IMR-90 (cell line): ENCODE data around the gene GNAO1. TPM values are rescaled to one million over a fixed set of nuclear protein-coding genes. Genes with fewer than 3 reads are reported as not detected.

ENCODE experiments used
- ATAC-seq: fragments of 200-7000 bp; cut with Tn5 transposase; 2 replicates; pipeline ENCODE4 v1.9.1; 2020; ENCODE audit warnings: low read depth, mild to moderate bottlenecking, moderate library complexity
- BruUV-seq: library from RNA; stranded (reverse); fragments of 400-500 nt; replicated peaks from 2 replicates; lab custom pipeline; 2021; lab: Mats Ljungman, UMichigan
- CTCF ChIA-PET: fragments of 300-600 bp; formaldehyde crosslinking; extraction: SDS; loops from one replicate; lab custom pipeline; 2021; ENCODE audit warnings: antibody characterized with exemption; lab: Yijun Ruan, JAX
- POLR2A ChIA-PET: fragments of 300-600 bp; sonication (Branson Sonifier 250); formaldehyde crosslinking; loops from one replicate; lab custom pipeline; 2022; ENCODE audit warnings: antibody characterized with exemption; ENCODE audit not compliant: unreplicated experiment; lab: Charles Lee
- DNase-seq: peaks from one replicate; pipeline ENCODE4 v3.0.0; 2013
- H2AFZ ChIP-seq: replicated peaks from 2 replicates; pipeline ENCODE3; 2013; ENCODE audit warnings: low read length, mild to moderate bottlenecking; ENCODE audit not compliant: poor library complexity
- H2AK5ac ChIP-seq: 2 replicates; pipeline ENCODE4 v1.6.1; 2013; ENCODE audit warnings: low read depth, low read length, inconsistent platforms
- H2AK9ac ChIP-seq: replicated peaks from 2 replicates; pipeline ENCODE3; 2013; ENCODE audit warnings: mild to moderate bottlenecking, low read depth, low read length, moderate library complexity; ENCODE audit not compliant: poor library complexity
- H2BK120ac ChIP-seq: 2 replicates; pipeline ENCODE4 v1.6.1; 2013; ENCODE audit warnings: low read depth, low read length, inconsistent platforms
- H2BK15ac ChIP-seq: 3 replicates; pipeline ENCODE4 v1.6.1; 2013; ENCODE audit warnings: low read depth, low read length, inconsistent platforms
- H2BK20ac ChIP-seq: 2 replicates; pipeline ENCODE4 v1.6.1; 2013; ENCODE audit warnings: low read depth, mild to moderate bottlenecking, inconsistent platforms, low read length, moderate library complexity
- H2BK5ac ChIP-seq: 2 replicates; pipeline ENCODE4 v1.6.1; 2013; ENCODE audit warnings: mild to moderate bottlenecking, low read depth, low read length, inconsistent platforms; ENCODE audit not compliant: poor library complexity, severe bottlenecking
- H3K14ac ChIP-seq: replicated peaks from 2 replicates; pipeline ENCODE4 v1.6.1; 2013; ENCODE audit warnings: low read depth, low read length, inconsistent platforms
- H3K18ac ChIP-seq: 2 replicates; pipeline ENCODE4 v1.6.1; 2013; ENCODE audit warnings: low read depth, low read length, control low read depth
- H3K23ac ChIP-seq: 2 replicates; pipeline ENCODE4 v1.6.1; 2013; ENCODE audit warnings: low read depth, low read length, inconsistent platforms
- H3K27ac ChIP-seq: 2 replicates; pipeline ENCODE4 v1.5.1; 2013; ENCODE audit warnings: mild to moderate bottlenecking, control low read depth, low read length; ENCODE audit not compliant: insufficient read depth
- H3K27me3 ChIP-seq: 2 replicates; pipeline ENCODE4 v1.6.1; 2013; ENCODE audit warnings: low read length; ENCODE audit not compliant: control insufficient read depth, insufficient read depth
- H3K36me3 ChIP-seq: 2 replicates; pipeline ENCODE4 v1.6.1; 2013; ENCODE audit warnings: low read length, mixed read lengths; ENCODE audit not compliant: control insufficient read depth, insufficient read depth
- H3K4ac ChIP-seq: 2 replicates; pipeline ENCODE4 v1.6.1; 2013; ENCODE audit warnings: low read depth, low read length, inconsistent platforms
- H3K4me1 ChIP-seq: 2 replicates; pipeline ENCODE4 v1.6.1; 2013; ENCODE audit warnings: low read length, mixed read lengths; ENCODE audit not compliant: control insufficient read depth, insufficient read depth
- H3K4me2 ChIP-seq: 2 replicates; pipeline ENCODE4 v1.6.1; 2013; ENCODE audit warnings: low read depth, mild to moderate bottlenecking, control low read depth, low read length, moderate library complexity
- H3K4me3 ChIP-seq: 2 replicates; pipeline ENCODE4 v1.5.1; 2013; ENCODE audit warnings: low read depth, mild to moderate bottlenecking, control low read depth, low read length, moderate library complexity; ENCODE audit not compliant: insufficient read depth
- H3K56ac ChIP-seq: 2 replicates; pipeline ENCODE4 v1.6.1; 2013; ENCODE audit warnings: low read length, inconsistent platforms; ENCODE audit not compliant: insufficient read depth; ENCODE audit errors: extremely low read depth
- H3K79me1 ChIP-seq, 2 experiments: 2 replicates each; pipeline ENCODE4 v1.6.1; 2013; ENCODE audit warnings: low read length in 2 of 2, inconsistent platforms in 1 of 2, low read depth in 1 of 2
- H3K9ac ChIP-seq: 2 replicates; pipeline ENCODE4 v1.6.1; 2013; ENCODE audit warnings: low read depth, low read length, control low read depth
- H3K9me1 ChIP-seq: 2 replicates; pipeline ENCODE4 v1.6.1; 2013; ENCODE audit warnings: low read length, inconsistent platforms; ENCODE audit not compliant: insufficient read depth
- H3K9me3 ChIP-seq: 2 replicates; pipeline ENCODE4 v1.6.1; 2013; ENCODE audit warnings: low read length; ENCODE audit not compliant: control insufficient read depth, insufficient read depth
- H4K20me1 ChIP-seq: 2 replicates; pipeline ENCODE4 v1.6.1; 2013; ENCODE audit warnings: low read length, inconsistent platforms; ENCODE audit not compliant: insufficient read depth
- H4K5ac ChIP-seq: 2 replicates; pipeline ENCODE4 v1.6.1; 2013; ENCODE audit warnings: mild to moderate bottlenecking, low read depth, low read length, control low read depth
- H4K8ac ChIP-seq, 2 experiments: 2 replicates each; pipeline ENCODE4 v1.6.1; 2013; ENCODE audit warnings: low read depth in 2 of 2, low read length in 2 of 2, control low read depth in 1 of 2, inconsistent platforms in 1 of 2
- H4K91ac ChIP-seq: 2 replicates; pipeline ENCODE4 v1.6.1; 2013; ENCODE audit warnings: low read depth, low read length, inconsistent platforms; ENCODE audit not compliant: insufficient read depth
- BHLHE40 ChIP-seq: fragments of 150-350 bp; IDR thresholded peaks from 2 replicates; pipeline ENCODE4 v1.6.1; 2016; ENCODE audit warnings: mild to moderate bottlenecking, low read depth, low read length
- CEBPB ChIP-seq: IDR thresholded peaks from 2 replicates; pipeline ENCODE4 v1.6.1; 2012; ENCODE audit warnings: low read depth, low read length, improper control_type of control experiment
- CHD1 ChIP-seq: IDR thresholded peaks from 2 replicates; pipeline ENCODE4 v1.6.1; 2012; ENCODE audit warnings: low read depth, low read length, improper control_type of control experiment
- CTCF ChIP-seq: conservative IDR thresholded peaks from 2 replicates; pipeline ENCODE4 v1.5.1; 2012; ENCODE audit warnings: mild to moderate bottlenecking, low read depth, low read length, improper control_type of control experiment
- ELK1 ChIP-seq: fragments of 150-350 bp; IDR thresholded peaks from 2 replicates; pipeline ENCODE4 v1.6.1; 2016; ENCODE audit warnings: low read depth, mild to moderate bottlenecking, low read length, moderate library complexity, borderline replicate concordance
- FOS ChIP-seq: fragments of 150-350 bp; IDR thresholded peaks from 2 replicates; pipeline ENCODE4 v1.6.1; 2016; ENCODE audit warnings: low read depth, low read length
- MAFK ChIP-seq: IDR thresholded peaks from 2 replicates; pipeline ENCODE4 v1.6.1; 2012; ENCODE audit warnings: low read depth, low read length, improper control_type of control experiment
- MAZ ChIP-seq: IDR thresholded peaks from 2 replicates; pipeline ENCODE4 v1.6.1; 2012; ENCODE audit warnings: low read depth, mild to moderate bottlenecking, low read length, improper control_type of control experiment, moderate library complexity, borderline replicate concordance
- MXI1 ChIP-seq: IDR thresholded peaks from 2 replicates; pipeline ENCODE4 v1.6.1; 2012; ENCODE audit warnings: low read depth, mild to moderate bottlenecking, low read length, moderate library complexity, borderline replicate concordance
- NFE2L2 ChIP-seq: fragments of 150-350 bp; IDR thresholded peaks from 2 replicates; pipeline ENCODE4 v1.6.1; 2016; ENCODE audit warnings: low read depth, mild to moderate bottlenecking, low read length
- POLR2A ChIP-seq: IDR thresholded peaks from 2 replicates; pipeline ENCODE4 v1.6.1; 2012; ENCODE audit warnings: mild to moderate bottlenecking, low read depth, low read length
- RAD21 ChIP-seq: IDR thresholded peaks from 2 replicates; pipeline ENCODE4 v1.6.1; 2012; ENCODE audit warnings: low read length, improper control_type of control experiment
- RCOR1 ChIP-seq: IDR thresholded peaks from 2 replicates; pipeline ENCODE4 v1.6.1; 2012; ENCODE audit warnings: mild to moderate bottlenecking, low read length, improper control_type of control experiment; ENCODE audit not compliant: insufficient replicate concordance
- RFX5 ChIP-seq: IDR thresholded peaks from 2 replicates; pipeline ENCODE4 v1.8.0; 2012; ENCODE audit warnings: low read depth, mild to moderate bottlenecking, low read length, moderate library complexity
- SMC3 ChIP-seq: fragments of 150-350 bp; IDR thresholded peaks from 2 replicates; pipeline ENCODE4 v1.6.1; 2016; ENCODE audit warnings: low read depth, mild to moderate bottlenecking, antibody characterized with exemption, low read length, moderate library complexity
- USF2 ChIP-seq: fragments of 150-350 bp; IDR thresholded peaks from 2 replicates; pipeline ENCODE4 v1.6.1; 2017; ENCODE audit warnings: mild to moderate bottlenecking, antibody characterized with exemption, low read length, low read depth
- WGBS, 2 experiments: methylation state at CpG; one replicate each; pipeline versions ENCODE4 v1.1.5 to v1.1.7; 2013; ENCODE audit warnings: missing lambda C conversion rate in 2 of 2; ENCODE audit not compliant: insufficient read length in 1 of 2; ENCODE audit errors: extremely low coverage in 2 of 2; 5-methylcytosine and 5-hydroxymethylcytosine counted together
- dilution Hi-C: fragments of 300-500 bp; cut with HindIII; formaldehyde crosslinking; loops from one replicate; pipeline ENCODE4 v1.14.3; 2018; ENCODE audit warnings: low sequenced_read_pairs; ENCODE audit not compliant: unreplicated experiment
- in situ Hi-C: fragments of 300-500 bp; cut with MboI; formaldehyde crosslinking; loops from 3 replicates; pipeline ENCODE4 v1.14.3; 2019; ENCODE audit warnings: low sequenced_read_pairs, inconsistent platforms, mixed read lengths
- intact Hi-C: fragments of 100-400 bp; cut with micrococcal nuclease; formaldehyde crosslinking; loops from 2 replicates; pipeline ENCODE4 v1.10.0; 2022
- polyA plus RNA-seq, 3 experiments: library from polyadenylated mRNA; depleted of rRNA; stranded (reverse); fragments of >200 nt; gene quantifications; 2 replicates each; pipeline ENCODE4 v1.2.3, GENCODE V29; 2012; ENCODE audit warnings: low replicate concordance in 1 of 3
- total RNA-seq: library from RNA; depleted of rRNA; stranded (reverse); fragments of >200 nt; gene quantifications from 2 replicates; pipeline ENCODE4 v1.2.3, GENCODE V29; 2012

The GNAO1 gene
- total and polyA plus RNA-seq, 2 of the 4 experiments (the other 2 are of a cell fraction) = under 0.01 to 0.07 TPM

- Histone ChIP-seq H3K4me3 (no peak overlapping the region), H3K36me3 (no peaks in the 10 kb centered on the region), H3K9me1 (peaks cover 2% of the 10 kb centered on the region; the same call in 1 of the 2 replicates), H3K14ac (no peak overlapping the region), H2AK9ac (no peak overlapping the region), H3K18ac (no peak overlapping the region), H3K9me3 (no peaks in the 10 kb centered on the region), H3K79me1 (no peaks in the 10 kb centered on the region), H4K5ac (no peak overlapping the region), H2AFZ (peak overlapping the region; percentile 13), H4K91ac (no peak overlapping the region), H4K8ac (no peak overlapping the region), H3K56ac (no peak overlapping the region), H3K23ac (no peak overlapping the region), H3K27me3 (peaks cover 5% of the 10 kb centered on the region), H2BK120ac (no peak overlapping the region), H2BK15ac (no peak overlapping the region), H2BK5ac (no peak overlapping the region), H3K9ac (no peak overlapping the region), H3K27ac (no peak overlapping the region), H3K4me2 (no peak overlapping the region), H2AK5ac (no peak overlapping the region), H4K20me1 (no peaks in the 10 kb centered on the region), H3K4me1 (0 out of 2 replicates have a peak, but pooled peaks cover 1% of the 10 kb centered on the region), H3K4ac (no peak overlapping the region; the same call in 1 of the 2 replicates), H2BK20ac (no peak overlapping the region)
- ChIA-PET CTCF (no interaction called here), POLR2A (no interaction called here)
- ATAC-seq (peak; percentile 39; the same call in 1 of the 2 replicates), DNase-seq (peak; percentile 35)
- WGBS, 2 experiments = 0% methylated on average over 1 of the region's 2 CpGs; no CpG with 5 or more reads in 1 of the 2 experiments
- no TSS peak for BruUV-seq
- intact Hi-C loops = no loop called here
- dilution Hi-C loops = no loop called here
- in situ Hi-C loops = no loop called here
- no peak for TF ChIP-seq NFE2L2
- TF ChIP-seq SMC3 = no peak
- no peak for TF ChIP-seq MAFK
- TF ChIP-seq RFX5 = no peak
- TF ChIP-seq MAZ = no peak
- TF ChIP-seq MXI1 = no peak
- TF ChIP-seq CEBPB = no peak
- no peak for TF ChIP-seq FOS
- no peak for TF ChIP-seq BHLHE40
- no peak for TF ChIP-seq RCOR1
- TF ChIP-seq CTCF = no peak
- no peak for TF ChIP-seq RAD21
- TF ChIP-seq CHD1 = no peak
- TF ChIP-seq POLR2A = no peak
- TF ChIP-seq USF2 = no peak
- TF ChIP-seq ELK1 = no peak
Observed at GRCh38 chr16:56241596-56241995, 50.3 kb downstream of the GNAO1 start.
